Epithelial cell of proximal tubule (primary cell): ENCODE data around the gene TNFAIP8L1. TPM values are rescaled to one million over a fixed set of nuclear protein-coding genes. Genes with fewer than 3 reads are reported as not detected.

Experiments used
- DNase-seq: peaks from one replicate; pipeline ENCODE4 v3.0.0-alpha.2; 2011; ENCODE audit warnings: low read depth
- H3K4me3 ChIP-seq: 2 replicates; pipeline ENCODE4 v1.5.1; 2011; ENCODE audit warnings: low read depth, mild to moderate bottlenecking, low read length
- CTCF ChIP-seq: conservative IDR thresholded peaks from 2 replicates; pipeline ENCODE4 v1.5.1; 2012; ENCODE audit warnings: low read depth, mild to moderate bottlenecking, low read length
- total RNA-seq: library from RNA; depleted of rRNA; stranded (reverse); fragments of >200 nt; gene quantifications from 2 replicates; pipeline ENCODE4 v1.2.3, GENCODE V29; 2015

Gene TNFAIP8L1
- total RNA-seq, 1 donor from 2014 or later: 6.7 TPM

- peak overlapping the region; percentile 92 for H3K4me3 ChIP-seq
- no peak for DNase-seq
- no peak for TF ChIP-seq CTCF
Measured at GRCh38 chr19:4639531-4640246, 373 bp downstream of the TNFAIP8L1 start.

DNA sequence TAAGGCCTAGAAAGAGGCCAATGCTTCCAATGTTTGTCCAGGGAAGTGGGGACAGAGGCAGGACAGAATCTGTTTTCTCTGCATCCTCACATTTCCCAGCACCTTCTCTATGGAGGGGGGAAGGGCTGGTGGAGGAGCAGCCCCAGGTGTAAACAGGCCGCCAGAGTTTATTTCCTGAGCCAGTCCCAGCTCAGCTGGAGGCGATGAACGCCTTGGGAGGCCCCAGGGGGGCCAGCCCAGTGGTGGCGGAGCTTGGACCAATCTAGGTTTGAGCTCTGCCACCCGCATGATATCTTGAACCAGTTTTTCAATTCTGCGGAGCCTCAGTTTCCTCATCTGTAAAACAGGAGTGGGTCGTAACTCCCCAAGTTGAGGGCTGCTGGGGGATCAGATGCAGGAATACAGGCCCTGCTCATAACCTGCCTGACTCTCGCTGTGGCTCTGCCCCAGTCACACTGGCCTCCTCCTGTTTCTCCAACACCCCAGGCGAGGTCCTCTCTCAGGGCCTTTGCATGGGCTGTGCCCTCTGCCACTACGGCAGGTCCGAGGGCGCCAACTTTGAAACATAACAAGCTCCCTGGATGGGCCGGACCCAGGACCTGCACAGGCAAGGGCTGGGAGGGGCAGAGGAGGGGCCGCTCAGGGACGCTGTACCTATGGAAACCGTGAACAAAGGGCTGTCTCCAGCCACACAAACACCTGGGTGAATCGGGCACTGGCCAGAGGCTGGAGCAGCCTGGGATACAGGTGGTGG is 1.1 kb downstream of the TNFAIP8L1 start:
- DNase-seq: no peak
- no peak for TF ChIP-seq CTCF
- H3K4me3 ChIP-seq: peak overlapping the region; percentile 92

DNA sequence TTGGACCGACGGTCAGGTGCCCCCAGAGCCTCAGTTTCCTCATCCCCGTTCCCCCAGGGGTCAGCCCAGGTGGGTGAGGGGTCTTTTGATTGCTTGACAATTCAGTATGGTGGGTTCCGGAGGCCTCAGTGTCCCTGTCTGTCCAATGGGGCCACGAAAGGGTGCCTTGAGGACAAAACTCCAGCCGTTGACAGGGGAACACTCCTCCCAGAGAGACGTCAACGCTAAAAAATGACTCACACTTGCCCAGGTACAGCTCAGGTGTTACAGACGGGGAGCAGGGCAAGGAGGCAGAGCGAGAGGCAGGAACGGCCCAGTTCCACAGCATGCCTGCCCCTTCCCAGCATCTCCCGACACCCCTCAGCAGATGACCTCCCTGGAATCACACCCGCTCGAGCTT is 1.8 kb downstream of the TNFAIP8L1 start:
- no peak for DNase-seq
- TF ChIP-seq CTCF: no peak
- no peak overlapping the region for H3K4me3 ChIP-seq

DNA sequence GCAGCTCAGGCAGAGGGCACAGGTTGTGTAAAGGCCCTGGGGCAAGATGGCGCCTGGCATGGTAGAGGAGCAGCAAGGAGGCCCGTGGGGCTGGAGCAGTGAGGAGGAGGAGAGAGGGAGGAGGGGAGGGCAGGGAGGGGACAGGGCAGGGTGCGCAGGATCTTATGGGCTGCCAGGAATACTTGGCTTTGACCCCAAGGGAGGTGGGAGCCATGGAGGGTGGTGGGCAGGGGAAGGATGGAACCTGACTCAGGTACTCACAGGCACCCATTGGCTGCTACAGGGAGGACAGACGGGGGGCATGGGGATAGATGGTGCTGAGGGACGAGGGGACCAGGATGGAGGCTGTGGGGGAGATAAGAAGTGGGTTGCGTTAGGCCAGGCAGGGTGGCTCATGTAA is 3.3 kb downstream of the TNFAIP8L1 start:
- no peak overlapping the region for H3K4me3 ChIP-seq
- no peak for TF ChIP-seq CTCF
- DNase-seq: no peak

GRCh38 chr19:4645718-4646117 is 6.4 kb downstream of the TNFAIP8L1 start:
- no peak for DNase-seq
- H3K4me3 ChIP-seq: no peak overlapping the region
- TF ChIP-seq CTCF: no peak

DNA sequence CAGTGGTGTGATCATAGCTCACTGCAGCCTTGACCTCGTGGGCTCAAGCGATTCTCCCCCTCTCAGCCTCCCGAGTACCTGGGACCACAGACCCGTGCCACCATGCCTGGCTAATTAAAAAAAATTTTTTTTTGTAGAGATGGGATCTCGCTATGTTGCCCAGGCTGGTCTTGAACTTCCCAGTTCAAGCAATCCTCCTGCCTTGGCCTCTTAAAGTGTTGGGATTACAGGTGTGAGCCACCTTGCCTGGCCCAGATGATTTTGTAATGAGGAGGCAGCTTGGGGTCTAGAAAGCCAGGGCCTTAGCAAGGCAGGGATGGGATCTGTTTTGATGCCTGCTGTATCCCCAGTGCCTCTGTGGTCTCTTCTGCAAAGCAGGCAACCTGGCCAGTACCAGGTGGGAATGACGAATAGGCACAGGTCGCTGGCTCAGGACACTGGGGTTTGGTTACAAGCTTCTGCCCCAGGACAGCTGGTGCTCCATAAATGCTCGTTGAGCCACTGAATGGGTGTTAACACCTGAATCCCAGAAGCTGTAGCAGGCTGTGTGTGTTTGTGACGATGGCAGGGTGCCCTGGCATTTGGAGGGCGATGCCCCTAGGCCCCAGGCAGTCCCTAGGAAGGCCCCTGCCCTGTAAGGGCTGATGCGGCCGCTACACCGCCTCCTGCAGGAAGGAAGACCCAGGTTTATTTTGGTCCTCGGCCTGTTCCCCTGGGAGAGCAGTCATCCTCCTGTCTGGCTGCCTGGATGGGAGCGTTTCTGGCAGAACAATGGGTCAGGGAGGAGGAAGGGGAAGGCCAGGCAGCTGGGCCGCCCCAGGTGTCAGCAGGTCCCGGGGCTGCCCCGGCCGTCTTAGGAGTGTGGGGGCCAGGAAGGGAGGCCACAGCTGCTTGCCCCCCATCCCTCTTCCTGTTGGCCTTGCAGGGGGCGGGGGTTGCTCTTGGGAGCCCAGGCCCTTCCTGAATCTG is 8.6 kb downstream of the TNFAIP8L1 start:
- peak; percentile 11 for TF ChIP-seq CTCF
- no peak for DNase-seq
- H3K4me3 ChIP-seq: no peak overlapping the region
